ENCODE data around the gene TRIP11.
"Not testable (repeated sequence)": the region's sequence is repeated elsewhere in the genome, so short reads cannot be mapped to it uniquely, and the experiment has no call there.

Gene TRIP11

DNA sequence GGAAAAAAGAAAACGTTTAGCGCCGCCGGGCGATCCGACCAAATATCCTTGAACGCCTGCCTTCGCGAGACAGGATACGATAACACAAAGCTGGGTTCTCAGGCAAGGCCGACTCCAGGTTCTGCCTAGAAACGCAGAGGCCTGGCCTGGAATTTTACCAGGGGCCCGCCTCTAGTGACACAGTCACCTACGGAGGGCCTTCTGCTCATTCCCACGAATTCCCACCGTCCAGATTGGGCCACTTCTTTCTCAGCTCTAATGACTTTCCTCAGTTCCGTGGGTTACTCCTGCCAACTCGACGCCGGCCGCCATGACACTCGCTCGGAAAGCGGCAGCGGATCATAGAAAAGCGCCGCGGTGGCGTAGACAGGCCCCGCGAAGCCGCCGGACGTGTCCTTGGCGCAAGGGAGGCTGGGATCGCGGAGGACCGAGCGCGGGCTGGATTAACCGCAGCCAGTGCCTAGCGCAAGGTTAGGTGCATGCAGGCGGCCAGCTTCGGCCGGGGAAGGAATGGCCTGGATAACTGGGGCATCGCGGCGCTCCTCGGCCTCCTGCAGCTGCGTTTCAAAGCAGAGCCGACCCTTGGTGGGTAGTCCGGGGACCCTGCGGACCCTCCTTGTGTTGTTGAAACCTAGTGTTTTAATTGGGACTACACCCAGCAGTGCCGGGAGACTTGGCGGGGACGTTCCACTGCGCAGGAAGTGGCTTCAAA is at the start of gene TRIP11:
TSS of gene TRIP11 (minus strand) at position 341 of the 712 bp plus-strand sequence. CDS start 374 bp downstream, outside the sequence.
- FAIRE-seq, result no peak

DNA sequence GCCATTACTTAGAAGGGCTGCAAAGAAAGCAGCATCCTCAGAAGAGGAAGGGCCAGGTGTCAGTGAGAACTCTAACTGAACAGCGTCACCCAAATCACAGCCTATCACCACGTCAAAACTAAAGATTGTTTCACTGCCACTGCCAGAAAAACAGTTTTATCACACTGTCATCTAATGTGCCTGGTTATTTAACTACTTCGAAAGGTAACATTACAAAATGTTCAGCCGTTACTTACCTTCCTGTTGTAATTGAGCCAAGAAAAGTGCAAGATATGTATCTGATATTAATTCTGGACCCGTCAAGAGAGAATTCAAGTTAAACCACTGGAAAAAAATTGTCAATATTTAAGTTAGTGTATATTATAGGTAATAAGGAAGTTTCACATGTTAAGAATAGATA is 48.6 kb upstream of the TRIP11 start:
- FAIRE-seq, result no peak

DNA sequence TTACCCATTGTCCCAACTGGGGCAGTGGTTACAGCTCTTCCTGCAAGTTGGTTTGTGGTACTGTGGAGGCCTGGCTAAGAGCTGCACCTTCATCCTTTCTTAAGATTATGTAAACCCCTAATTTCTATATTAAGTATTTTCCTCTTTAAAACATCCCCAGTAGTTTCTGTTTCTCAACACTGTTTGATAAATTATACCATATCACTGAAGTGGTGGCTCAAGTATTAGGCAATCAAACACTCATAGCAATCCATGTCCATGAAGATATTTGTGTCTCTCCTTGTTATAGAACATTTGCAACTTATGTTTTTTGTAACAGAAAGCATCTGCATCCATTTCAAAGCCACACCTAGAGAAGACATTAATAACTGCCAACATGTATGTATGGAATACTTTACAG is 34.7 kb upstream of the TRIP11 start:
- no peak for FAIRE-seq

DNA sequence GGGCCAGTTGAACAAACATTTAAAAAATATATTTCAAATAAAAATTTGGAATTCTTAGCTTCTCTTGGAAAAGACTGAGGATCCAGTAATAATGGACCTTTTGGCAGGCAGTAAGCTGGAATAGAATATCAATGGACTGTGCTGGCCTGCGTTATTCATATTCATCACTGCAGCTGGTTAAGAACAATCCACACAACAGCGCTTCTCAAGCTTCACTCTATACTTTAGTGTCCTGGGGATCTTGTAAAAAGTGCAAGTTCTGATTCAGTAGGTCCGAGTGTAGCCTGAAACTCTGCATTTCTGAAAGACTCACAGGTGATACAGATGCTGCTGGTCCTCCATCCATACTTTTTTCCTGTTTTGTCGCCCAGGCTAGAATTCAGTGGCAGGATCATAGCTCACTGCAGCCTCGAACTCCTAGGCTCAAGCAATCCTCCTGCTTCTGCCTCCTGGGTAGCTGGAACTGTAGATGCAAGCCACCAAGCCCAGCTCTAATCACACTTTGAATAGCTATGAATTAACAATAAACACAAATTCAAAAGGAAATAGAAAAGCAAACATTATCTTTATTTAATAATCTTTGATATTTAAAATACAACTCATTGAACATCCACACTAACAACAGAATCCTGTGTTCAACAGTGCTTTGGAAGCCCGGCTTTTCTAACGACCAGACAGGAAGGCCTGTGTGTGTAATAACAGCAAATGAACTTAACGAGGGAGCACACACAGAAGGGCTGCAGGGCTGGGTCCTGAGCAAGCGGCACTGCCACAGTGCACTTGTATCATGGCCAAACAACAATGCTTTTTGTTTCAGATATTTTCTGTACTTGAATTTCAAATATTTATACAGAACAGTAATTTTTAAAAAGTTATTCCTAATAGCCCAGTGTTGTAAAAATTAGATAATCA is 18.4 kb upstream of the TRIP11 start:
- FAIRE-seq, result no peak

DNA sequence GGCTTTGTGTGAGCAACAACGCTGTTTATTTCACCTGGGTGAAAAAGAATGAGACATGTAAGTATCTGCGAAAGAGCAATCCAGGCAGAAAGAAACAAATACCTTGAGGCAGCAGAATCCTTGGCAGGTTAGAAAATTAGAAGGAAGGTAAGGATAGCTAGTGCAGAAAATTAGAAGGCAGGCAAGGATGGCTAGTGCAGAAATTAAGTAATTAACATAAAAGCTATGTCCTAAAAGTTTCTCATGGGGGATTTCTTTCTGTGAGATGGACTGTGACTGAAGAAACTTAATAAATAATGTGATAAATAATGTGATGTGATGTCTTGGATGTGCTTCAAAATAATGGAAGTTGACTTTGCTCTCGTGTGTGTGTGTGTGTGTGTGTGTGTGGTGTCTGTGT is 9.9 kb upstream of the TRIP11 start:
- no peak for FAIRE-seq

DNA sequence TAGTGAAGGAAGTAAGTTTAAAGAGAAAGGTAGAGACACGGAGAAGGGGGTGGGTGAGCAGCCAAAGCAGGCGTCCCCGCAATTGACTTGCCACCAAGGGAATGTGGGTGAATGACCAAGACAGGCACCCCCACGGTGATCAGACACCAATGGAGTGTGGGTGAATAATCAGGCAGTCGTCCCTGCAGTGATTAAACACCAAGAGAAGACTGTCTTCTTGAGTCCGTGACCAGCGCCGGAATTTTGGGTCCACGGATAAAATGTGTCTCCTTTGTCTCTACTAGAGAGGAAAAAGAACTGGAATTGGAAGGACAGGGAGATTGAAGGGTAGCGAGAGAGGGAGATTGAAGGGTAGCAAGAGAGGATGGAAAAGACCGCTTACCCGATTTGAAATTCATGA is 9.4 kb upstream of the TRIP11 start:
- not testable (repeated sequence) for FAIRE-seq

DNA sequence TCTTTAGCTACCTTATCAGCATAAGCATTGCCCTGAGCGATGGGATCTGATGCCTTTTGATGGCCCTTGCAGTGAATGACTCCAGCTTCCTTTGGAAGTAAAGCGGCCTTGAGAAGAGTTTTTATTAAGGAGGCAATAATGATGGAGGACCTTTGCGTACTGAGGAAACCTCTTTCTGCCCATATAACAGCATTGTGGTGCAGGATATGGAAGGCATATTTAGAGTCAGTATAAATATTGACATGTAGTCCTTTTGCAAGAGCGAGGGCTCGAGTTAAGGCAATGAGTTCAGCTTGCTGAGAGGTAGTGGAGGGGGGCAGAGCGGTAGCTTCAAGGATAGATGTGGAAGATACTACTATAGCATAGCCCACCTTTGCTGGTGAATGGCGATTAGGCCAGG is 6.0 kb upstream of the TRIP11 start:
- FAIRE-seq, result not testable (repeated sequence)

DNA sequence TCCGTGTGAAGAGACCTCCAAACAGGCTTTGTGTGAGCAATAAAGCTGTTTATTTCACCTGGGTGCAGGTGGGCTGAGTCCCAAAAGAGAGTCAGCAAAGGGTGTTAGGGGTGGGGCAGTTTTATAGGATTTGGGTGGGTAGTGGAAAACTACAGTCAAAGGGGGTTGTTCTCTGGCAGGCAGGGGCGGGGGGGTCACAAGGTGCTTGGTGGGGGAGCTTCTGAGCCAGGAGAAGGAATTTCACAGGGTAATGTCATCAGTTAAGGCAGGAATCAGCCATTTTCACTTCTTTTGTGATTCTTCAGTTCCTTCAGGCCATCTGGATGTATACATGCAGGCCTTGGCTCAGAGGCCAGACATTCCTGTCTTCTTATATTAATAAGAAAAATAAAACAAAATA is 1.9 kb upstream of the TRIP11 start:
- FAIRE-seq, result not testable (repeated sequence)

DNA sequence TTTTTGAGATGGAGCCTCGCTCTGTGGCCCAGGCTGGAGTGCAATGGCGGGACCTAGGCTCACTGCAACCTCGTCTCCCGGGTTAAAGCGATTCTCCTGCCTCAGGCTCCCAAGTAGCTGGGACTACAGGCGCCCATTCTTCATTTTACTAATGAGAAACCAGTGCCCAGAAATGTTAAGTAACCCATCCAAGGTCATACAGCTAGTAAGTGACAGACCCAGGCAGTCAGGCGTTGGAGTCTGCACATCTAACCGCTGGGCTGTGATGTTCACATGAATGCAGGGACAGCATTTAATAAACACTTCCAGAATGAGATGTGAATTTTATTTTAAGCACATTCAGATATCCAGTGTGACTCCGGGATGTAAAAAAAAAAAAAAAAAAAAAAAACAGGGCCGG is 1.3 kb upstream of the TRIP11 start:
- no peak for FAIRE-seq

DNA sequence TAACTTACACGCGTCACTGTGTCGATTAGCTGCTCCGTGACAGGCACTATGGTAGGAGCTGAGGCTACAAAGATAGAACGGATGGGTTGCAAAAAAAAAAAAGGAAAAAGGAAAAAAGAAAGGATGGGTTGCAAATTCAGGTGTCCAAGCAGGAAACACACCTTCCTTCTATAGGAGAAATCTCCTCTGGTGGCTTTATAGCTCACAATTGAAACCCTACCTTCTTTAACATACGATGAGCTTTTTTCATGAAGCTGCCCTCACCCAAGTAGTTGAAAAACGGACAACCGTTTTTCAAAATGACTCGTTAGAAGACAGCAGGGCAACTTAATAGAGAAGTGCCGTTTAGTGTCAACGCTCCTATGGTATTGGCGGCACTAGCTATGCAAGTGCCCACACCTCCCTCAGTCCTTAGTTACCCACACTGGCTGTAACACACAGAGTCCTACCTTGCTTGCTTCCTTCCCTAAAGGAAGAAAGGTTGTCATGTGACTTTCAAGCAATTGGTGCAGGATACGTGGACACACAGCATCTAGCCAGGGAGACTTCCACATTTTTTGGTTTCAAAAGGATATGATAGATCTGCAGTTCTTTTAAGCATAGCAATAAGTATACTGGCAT is 682 bp upstream of the TRIP11 start:
- no peak for FAIRE-seq

DNA sequence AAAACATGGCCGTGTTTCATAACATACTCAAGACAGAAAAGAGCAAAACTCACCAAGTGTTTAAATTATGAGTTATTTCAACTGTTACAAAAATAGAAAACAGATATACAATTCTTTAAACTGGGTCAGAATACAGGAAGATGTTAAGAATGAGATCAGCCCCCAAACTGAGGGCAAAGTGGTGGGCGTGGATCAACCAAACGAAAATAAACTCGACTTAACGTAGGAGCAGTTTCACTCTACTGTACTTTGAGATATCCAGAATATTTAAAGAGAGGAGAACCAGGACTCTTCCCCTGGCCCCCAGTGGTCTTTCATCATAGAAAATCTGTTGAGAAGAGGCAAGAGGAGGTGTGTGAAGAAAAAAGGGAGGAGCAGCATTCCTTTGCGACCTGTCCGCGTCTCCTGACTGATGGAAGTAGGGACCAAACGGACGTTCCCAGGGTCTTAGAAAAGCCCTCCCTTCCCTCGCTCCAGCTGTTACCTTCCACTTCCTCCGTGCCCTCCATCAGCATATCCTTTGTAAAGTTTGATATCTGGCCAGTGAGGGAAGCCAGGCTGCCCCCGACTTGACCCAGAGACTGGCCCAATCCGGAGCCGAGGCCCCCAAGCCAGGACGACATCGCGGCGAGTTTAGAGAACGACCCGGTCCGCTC is 668 bp downstream of the TRIP11 start:
- FAIRE-seq, result no peak

DNA sequence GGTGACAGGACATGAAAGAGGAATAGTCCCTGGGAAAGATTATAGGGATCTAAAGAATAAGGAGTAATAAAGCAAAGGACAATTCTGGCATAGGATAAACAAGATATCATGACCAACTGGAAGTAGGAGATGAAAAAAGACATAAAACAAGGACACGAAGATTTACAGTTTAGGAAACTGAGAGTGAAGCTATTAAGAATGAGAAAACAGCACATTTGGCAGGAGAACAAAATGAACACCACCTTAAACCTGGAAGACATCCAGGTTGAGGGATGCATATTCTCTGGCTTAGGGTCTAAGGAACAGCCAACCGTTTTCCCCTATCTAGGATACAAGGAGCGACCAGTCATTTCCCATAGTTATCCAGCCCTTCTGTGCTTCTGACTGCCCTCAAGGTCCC is 1.9 kb downstream of the TRIP11 start:
- no peak for FAIRE-seq

DNA sequence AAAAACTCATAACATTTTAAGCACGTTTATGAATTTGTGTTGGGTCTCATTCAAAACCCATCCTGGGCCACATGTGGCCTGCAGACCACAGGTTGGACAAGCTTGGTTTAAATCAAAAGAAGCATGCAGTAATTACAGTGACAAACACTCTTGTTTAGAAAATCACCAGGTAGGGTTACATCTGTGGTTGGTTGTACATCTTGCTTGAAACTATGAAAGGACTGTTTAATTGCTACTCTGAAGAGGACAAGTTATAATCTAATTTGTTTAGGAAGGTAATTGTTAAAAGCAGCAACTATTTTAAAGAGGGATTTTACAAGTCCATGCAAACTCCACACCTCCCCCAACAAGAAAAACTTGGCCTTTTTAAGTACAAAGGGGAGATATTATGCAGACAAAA is 4.0 kb downstream of the TRIP11 start:
- FAIRE-seq, result no peak

DNA sequence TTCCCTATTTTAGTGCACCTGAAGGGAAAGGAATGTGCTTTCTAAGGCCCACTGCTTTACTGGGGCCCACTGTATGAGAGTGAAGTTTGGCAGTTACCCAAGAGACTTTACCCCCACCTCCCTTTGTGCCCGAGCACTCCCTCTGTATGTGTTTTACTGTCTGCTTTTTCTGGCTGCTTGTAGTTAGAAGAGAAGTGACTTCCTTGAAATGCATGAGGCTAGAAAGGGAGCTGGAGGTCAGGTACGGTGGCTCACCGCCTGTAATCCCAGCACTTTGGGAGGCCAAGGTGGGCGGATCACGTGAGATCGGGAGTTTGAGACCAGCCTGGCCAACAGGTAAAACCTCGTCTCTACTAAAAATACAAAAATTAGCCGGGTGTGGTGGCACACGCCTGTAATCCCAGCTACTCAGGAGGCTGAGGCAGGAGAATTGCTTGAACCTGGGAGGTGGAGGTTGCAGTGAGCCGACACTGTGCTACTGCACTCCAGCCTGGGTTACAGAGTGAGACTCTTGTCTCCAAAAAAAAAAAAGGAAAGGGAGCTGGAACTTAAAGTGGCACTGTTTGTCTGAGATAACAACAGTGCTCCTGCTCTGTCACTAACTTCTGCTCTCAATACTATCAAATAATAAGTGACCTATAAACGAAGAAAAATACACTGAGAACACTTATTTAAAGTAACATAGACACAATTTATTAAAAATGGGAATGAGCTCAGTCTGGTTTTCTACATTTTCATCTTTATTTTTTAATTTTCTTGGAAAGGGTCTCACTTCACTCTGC is 5.8 kb downstream of the TRIP11 start:
- no peak for FAIRE-seq

DNA sequence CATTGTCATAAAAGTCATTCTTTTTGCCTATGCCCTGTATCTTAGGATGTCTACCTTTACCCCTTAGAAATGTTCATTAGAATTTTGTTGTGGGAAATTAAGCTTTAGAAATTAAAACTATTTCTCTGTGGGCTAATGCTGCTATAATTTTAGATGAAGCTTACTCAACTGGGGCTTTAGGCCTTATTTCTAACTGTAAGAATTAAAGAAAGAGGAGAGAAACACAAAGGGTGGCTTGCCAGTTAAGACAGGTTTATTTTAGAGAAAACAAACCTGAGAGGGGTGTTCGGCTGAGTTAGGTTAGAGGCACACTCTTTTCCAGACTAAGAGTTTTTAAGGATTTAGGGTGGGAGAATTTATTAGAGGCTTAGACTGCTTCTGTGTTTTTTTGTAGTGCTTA is 6.4 kb downstream of the TRIP11 start:
- no peak for FAIRE-seq

DNA sequence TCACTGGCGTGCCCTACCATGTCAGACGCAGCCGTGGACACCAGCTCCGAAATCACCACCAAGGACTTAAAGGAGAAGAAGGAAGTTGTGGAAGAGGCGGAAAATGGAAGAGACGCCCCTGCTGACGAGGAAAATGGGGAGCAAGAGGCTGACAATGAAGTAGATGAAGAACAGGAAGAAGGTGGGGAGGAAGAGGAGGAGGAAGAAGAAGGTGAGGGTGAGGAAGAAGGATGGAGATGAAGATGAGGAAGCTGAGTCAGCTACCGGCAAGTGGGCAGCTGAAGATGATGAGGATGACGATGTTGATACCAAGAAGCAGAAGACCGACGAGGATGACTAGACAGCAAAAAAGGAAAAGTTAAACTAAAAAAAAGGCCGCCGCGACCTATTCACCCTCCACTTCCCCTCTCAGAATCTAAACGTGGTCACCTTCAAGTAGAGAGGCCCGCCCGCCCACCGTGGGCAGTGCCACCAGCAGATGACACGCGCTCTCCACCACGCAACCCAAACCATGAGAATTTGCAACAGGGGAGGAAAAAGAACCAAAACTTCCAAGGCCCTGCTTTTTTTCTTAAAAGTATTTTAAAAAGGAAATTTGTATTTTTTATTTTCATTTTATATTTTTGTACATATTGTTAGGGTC is 13.2 kb downstream of the TRIP11 start:
- FAIRE-seq, result no peak

DNA sequence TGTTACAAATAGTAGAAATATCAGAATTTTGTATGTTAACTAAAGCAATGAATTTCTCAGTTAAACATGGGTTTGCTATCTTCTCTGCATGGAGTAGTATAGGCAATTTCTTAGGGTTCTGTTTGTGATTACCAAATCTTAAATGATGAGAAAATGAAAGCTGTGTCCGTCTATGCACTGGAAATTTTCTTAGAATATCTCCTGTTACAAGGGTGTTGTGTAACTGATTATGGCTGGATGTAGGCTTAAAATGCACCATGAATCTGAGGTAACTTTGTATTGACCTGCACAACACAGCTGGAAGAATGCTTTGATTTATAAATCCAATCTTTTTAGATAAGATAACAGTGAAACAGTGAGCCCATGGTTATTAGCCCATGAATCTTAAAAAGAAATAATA is 17.8 kb downstream of the TRIP11 start:
- FAIRE-seq, result no peak

DNA sequence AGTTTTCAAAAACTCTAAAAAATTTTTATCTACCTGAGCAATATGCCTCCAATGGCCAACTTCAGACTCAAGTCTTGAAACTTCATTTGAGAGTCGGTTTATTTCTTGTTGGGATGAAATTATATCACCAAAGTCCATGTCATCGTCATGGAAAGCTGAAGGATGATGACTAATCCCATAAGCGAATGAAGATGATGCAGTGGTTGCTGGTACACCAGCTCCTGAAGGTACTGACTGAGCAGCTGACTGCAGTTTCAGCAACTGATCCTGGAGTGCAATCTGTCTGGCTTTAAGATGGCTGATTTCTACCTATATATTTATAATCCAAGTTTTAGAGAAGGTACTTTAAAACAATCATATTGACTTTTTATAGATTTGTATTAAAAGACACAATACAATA is 18.3 kb downstream of the TRIP11 start:
- FAIRE-seq, result no peak

DNA sequence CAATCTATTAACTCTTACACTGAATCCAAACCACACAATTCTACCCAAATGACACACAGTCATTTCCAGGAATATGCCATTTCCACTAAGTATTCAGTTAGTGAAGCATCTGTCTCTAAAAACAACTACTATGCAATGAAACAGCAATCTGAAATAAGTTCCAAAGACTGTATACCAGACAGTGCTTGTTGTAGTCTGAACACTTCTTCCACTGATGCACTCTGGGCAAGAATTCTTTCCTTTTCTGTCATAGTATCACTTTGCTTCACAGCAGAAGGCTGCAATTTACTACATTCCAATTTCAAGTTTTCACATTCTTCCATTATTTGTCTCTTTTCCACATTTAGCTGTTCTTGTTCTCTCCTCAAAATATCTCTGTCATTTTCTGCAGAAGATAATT is 25.8 kb downstream of the TRIP11 start:
- FAIRE-seq, result no peak

DNA sequence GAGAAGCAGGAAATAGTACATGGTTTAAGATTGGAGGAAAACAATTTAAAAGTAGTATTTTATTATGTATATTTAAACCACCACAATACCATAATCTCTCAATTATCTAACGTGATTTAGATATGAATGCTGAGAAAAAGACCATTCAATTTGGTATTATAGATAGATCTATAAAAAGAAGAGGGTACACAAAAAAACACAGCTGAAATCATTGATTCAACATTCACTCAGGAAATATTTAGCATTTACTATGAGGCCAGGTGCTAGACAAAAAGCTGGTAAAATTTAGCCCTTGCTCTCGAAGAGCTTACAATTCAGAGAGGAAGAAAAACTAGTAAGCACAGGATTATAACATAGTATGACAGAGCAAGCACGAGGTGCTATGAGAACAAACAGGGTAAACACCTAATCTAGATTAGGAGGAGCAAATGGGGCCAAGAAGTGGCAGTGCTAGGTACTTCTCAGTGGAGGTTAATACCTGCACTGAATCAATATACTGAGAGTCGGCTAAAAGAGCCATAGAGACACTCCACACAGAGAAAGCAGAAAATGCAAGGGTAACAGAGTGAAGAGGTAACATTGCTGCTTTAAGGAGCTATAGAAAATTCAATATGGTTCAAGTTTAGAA is 27.6 kb downstream of the TRIP11 start:
- no peak for FAIRE-seq

DNA sequence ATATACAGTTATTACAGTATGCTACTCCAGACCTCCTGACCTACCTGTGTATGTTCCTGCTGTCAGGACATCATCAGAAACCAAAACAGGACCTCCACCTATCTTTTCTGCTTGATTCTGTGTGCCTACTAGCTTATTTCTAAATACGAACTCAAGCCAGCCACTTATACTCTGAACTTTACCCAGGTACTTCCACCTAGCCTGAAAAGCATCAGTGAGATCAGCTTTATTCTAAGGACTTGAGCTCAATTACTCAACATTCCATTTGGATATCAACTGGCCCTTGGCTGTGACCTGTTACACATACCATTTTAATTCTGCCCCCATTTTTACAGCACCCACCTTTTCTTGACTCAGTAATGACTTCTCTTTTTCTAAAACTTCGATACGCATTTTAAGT is 29.2 kb downstream of the TRIP11 start:
- no peak for FAIRE-seq
